ENCODE data around the gene C11orf52.

GRCh38 chr11:111871693-111872161 lies 47.0 kb upstream of the C11orf52 start:
- TF ChIP-seq CTCF (IDR thresholded peaks at IDR 0.05 in 8 of 11, conservative IDR thresholded peaks at IDR 0.05 in 3 of 11) (no peak), POLR2A (IDR thresholded peaks at IDR 0.05) (no peak)

All from spleen (tissue), 7 donors.